T-helper 1 cell (primary cell): Measurements from ENCODE around the gene ADGRG7.
"Not testable (repeated sequence)": the region's sequence is repeated elsewhere in the genome, so short reads cannot be mapped to it uniquely, and the experiment has no call there.

Experiments used
- DNase-seq, 5 donors: peaks; one replicate each; pipeline ENCODE4 v3.0.0-alpha.2; 2012 to 2020
- total RNA-seq, 4 donors: gene quantifications; one replicate each; lab custom pipeline; 2026; lab: John Stamatoyannopoulos, UW

ADGRG7 gene, protein sequence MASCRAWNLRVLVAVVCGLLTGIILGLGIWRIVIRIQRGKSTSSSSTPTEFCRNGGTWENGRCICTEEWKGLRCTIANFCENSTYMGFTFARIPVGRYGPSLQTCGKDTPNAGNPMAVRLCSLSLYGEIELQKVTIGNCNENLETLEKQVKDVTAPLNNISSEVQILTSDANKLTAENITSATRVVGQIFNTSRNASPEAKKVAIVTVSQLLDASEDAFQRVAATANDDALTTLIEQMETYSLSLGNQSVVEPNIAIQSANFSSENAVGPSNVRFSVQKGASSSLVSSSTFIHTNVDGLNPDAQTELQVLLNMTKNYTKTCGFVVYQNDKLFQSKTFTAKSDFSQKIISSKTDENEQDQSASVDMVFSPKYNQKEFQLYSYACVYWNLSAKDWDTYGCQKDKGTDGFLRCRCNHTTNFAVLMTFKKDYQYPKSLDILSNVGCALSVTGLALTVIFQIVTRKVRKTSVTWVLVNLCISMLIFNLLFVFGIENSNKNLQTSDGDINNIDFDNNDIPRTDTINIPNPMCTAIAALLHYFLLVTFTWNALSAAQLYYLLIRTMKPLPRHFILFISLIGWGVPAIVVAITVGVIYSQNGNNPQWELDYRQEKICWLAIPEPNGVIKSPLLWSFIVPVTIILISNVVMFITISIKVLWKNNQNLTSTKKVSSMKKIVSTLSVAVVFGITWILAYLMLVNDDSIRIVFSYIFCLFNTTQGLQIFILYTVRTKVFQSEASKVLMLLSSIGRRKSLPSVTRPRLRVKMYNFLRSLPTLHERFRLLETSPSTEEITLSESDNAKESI
- total RNA-seq = 0 reads per million in 4 donors

DNA sequence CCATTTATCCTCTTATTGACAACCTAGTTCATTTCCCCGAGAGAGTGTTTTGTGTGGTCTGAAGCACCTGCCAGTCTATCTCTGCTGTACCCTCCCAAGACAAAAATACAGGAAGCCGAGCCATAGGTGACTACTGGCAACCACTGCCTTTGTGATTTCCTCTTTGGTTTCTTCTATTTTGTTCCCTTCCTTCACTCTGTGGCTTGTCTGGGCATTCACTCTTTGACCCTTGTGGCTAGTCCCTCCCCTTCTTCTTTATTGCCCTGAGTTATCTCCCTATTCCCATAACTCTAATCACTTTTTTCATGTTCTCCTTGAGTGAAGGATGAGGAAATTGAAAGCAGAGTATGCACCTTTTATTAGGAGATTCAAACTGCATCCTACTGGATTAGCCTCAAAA, at the start of gene ADGRG7:
Gene ADGRG7, plus strand, starts transcription at position 297 of the 400 bp plus-strand sequence. CDS start 256 bp downstream, outside the sequence.
- no peak for DNase-seq

DNA sequence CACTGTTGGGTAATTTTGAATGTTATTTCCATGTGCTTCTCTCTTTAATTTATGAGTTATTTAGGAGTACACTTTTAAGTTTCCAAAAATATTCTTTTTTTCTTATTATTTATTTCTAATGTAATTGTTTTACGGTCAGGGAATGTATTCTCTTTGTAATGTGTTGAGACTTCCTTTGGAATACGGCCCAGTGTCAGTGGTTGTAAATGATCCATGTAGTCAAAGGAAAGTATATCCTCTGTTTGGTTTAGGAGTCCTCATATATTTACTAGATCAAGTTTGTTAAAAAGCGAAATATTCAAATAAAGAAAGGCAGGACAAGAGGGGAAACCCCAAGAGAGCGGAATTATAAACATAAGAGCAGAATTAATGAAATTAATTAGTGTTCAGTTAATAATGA, 49.0 kb upstream of the ADGRG7 start:
- DNase-seq = no peak

DNA sequence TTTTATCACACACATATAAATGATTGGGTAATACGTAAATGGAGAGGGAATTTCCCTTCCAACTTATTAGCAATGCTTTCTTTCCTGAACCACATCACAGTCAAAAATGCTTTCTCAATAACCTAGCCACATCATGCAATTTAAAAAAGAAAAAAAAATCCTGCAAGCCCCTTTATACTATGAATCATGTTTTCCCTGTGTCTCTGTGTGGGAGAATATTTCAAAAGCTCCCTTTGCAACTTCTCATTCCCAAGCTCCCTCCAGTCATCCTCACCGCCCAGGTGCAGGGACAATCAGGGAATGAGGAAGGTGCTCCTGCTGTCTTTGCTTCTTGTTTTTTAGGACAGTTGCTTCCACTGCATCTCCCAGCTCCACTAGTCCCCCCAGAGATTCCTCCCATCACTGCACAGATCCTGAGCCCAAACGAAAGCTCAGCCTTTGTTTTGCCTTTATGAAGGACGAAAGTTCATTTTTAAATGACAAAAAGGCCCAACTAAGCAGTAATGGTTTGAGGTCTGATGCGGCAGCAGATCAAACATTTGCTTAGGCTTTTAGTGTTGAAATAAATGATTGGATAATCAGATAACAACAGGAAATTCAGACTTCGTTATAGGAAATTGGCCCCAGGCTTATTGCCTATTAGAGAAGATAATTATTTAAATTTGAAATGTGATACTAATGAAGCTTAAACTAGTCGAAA, 47.8 kb upstream of the ADGRG7 start:
- DNase-seq = no peak

DNA sequence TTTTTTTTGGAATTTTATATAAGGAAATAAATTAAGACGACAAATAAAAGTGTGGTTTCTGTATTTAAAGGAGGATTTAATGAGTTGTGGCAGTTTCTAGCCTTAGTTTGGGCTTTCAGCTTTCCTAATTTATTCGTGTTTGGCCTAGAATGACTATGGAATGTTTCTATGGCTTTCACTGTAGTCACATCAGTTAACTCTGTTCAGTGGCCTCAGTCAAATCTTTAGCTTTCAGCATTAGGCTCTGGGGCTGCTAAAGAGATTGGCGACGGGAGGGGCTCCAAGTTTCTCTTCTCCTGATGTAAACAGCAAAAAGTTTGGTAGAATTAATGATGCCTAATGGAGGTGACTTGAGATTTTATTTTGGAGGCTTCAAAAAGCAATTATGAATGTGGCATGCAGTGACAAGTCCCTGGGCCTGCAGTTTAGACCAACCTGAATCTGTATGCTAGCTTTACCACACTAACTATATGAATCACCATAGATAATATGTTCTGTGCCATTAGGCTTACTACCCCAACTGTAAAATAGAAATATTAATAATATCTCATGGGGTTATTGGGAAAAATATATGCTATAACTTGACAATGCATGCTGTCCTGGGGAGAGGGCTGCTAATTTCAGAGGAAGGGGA, 47.1 kb upstream of the ADGRG7 start:
- DNase-seq = no peak

DNA sequence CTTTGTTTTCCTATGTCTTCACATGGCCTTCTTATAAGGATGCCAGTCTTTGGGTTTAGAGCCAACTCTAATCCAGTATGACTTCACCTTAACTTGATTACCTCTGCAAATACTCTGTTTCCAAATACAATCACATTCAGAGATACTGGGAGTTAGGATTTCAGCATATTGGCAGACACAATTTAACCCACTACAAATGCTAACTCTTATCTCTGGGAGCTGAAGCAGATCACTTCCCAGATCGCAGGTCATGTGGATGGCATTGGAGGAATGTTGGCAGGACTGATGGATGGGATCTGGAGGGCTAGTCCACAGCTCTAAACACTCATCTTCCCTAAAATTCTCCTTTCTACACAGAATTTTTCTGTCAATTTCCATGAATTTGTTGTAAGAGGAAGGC, 46.2 kb upstream of the ADGRG7 start:
- no peak for DNase-seq

DNA sequence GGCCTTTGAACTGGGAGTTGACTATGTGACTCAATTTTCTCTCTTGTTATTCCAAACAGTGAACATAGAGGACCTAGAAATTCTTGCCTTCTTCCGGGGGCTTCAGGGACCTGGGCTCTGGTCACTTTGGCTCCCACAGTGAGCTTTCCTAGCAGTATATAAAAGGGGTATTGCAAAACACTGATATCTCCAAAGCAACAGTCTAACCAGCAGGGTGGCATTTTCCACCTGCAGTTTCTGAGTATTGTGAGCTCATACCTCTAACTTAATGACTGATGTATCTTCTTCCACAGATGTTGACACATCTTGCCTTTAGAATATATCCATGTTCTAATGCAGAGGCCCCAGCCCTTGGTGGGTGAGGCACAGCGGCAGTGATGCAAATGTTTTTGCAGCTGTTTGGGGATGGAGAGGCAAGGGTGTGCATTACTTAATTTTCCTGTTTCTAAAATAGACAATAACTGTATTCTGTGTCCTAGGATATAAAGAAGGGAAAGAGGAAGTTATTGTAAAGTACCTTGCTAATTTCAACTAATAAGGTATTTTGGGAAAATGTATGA, 45.7 kb upstream of the ADGRG7 start:
- DNase-seq = no peak

DNA sequence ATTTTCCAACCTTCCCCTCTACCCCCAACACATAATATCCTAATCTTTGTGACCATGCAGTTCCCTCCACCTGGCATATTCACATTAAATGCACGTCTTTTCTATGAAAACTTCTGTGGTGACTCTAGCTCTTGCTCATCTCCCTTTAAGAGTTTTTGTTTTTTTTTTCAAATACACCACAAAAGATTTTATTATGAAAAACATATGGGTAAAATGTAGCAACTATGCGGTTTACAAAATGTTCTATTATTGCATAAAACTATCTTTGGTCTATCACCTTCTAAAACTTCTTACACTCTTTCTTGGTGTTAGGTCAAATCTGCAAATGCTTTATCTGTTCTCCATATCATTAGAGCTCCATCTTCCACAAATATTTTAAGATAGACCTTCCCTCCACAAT, 38.6 kb upstream of the ADGRG7 start:
- DNase-seq = no peak

DNA sequence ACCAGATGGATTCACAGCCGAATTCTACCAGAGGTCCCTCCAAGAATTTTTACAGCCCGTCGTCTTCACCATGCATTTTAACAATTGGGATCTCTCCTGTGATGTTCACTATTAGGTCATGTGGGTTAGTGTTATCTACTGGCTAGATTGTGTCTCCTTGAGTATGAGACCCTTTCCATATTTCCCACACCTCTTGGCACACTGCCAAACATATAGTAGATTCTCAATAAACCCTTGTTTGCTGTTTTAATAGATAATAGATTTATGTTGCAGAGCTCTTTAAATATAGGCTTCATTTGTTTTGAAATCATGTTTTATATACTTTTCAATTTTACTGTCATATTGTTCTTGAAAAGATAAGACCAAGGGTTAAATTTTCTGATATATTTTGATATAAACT, 34.9 kb upstream of the ADGRG7 start:
- no peak for DNase-seq

DNA sequence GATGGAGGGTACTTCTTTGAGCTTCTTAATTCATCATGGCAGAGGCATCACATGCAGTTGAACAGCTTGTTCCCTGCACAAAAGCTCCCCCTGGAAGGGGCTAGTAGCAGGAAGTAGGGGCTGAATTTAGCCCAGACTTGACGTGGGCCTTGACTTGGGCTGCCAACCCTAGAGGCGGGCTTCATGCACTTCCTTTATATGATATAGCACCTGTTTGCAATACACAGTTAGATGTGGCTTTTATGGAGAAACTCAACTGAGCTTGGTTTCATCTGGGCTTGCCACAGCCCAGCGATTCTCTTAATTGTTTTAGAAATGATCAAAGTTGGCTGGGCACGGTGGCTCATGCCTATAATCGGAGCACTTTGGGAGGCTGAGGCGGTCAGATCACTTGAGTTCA, 33.7 kb upstream of the ADGRG7 start:
- DNase-seq = no peak

DNA sequence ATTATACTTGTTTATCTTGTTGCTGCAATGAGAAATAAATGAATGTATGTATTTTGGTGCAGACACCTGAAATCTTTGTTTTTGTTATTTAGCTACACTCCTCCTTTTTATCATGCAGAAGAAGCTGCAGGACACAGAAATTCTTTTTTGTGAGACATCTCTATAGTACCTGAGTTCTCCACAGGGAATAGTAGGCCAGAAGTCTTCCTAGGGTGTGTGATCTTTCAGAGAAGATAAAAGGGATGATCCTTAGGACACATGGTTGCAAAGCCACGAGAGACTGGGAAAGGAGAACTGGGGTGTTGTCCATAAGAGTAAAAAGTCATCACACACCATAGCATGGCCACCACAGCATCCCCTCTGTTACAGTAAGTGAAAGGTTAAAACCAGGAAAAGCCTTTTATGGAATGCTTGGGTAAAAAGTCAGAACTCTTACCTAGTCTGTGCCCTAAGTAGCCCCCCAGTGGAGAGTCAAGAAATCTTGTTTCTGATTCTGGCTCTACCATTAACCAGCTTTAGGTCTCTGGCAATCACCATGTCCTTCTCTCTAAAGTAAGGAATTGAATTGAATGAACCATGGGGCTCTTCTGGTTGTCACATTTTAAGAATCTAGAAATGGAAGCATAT, 31.9 kb upstream of the ADGRG7 start:
- no peak for DNase-seq

DNA sequence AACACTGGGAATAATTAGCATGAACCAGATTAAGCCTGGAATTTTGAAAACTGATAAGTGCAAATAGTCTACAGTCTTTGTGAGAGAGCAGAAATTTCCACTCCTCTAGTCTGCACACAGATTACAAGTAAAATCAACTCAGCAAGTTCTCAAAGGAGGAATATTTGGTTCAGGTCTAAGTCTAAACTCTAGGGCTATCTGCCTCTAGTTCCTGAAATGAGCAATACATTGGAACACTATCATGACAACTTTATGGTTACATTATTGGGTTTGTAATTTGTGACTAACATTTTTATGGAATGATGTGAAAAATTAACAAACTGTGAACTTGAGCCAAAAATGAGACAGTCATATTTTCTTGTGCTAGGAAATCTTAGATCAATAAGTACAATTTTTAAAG, 30.8 kb upstream of the ADGRG7 start:
- no peak for DNase-seq

DNA sequence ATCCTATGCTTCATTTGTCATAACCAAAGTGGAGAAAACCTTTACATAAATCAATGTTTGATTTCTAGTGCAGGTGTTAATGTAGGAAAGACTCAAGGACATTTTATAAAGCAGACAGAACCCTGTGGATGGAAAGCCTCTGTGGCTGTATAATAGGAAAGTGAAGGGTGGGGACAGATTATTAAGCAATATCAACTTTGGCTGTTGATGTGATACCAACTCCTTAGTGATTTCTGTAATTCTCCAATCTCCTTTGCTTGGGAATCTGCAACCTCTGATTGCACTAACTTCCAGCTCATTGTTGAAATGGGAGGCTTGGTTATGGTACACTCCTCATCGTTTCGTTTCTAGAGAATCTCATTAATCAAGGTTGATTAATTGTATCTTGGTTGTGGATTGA, 29.3 kb upstream of the ADGRG7 start:
- no peak for DNase-seq

DNA sequence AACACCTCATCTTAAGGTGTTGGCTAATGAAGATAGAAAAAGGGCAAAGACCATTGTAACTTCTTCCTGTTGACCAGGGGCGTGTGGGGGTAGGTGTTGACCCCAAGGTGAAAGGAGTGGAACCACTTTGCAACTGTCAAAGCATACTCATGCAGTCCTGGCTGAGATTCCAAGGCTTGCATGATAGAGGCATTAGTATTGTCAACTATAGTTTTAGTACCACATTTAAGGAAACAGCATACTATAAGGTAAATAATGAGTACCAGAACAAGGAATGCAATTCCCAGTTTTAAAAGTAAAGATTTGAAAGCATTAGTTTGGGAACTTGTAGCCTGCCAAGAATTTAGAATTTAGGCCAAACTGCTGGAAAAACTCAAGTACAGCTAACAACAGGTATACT, 27.8 kb upstream of the ADGRG7 start:
- DNase-seq = no peak

DNA sequence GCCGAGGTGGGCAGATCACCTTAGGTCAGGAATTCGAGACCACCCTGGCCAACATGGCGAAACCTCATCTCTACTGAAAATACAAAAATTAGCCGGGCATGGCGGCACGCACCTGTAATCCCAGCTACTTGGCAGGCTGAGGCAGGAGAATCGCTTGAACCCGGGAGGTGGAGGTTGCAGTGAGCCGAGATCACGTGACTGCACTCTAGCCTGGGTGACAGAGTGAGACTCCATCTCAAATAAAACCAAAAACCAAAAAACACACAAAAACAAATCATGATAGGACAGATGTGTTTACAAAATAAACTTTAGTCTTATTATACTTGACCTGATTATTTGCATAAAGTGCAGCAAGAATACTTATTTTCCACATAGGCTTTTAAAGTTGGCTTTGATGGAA, 27.2 kb upstream of the ADGRG7 start:
- not testable (repeated sequence) for DNase-seq

DNA sequence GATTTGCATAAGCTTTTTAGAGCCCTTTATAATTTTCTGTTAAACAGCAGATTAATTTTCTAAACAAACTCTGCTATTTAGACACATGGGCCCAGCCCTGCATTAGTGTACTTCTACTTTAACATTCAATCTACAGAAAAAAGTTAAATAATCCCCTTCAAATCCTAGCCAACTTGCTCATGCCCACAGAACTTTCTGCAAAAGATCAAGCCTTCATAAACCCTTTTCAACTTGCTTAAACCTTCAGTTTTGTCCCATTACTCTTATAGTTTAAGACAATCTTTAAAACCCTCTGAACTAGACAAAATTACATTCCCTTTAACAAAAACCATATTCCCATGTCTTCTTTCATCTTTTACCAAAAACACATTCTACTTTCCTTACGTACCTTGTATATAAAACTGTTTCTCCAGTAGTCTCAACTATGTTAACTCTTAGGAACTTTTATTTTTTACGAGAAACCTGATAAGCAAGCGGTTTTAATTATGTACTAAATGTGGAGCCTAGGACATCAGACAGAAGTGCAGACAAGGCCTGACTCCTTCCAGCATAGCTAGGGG, 25.2 kb upstream of the ADGRG7 start:
- DNase-seq = no peak

DNA sequence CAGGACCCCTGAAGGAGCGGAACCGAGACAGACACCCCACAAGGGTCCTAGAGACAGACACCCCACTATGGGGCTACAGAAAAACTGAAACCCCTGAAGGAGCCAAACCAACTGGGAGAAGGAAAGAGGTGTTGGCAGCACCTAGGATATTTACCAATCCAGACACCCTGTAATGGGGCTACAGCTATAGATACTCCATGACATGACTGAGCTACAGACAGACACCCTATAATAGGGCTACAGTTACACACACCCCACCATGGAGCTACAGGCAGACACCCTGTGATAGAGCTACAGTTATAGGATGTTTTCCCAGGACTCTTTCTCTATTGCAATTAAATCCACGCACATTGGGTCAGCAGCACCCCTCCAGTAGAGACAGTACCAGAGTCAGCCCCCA, 22.6 kb upstream of the ADGRG7 start:
- DNase-seq = no peak

DNA sequence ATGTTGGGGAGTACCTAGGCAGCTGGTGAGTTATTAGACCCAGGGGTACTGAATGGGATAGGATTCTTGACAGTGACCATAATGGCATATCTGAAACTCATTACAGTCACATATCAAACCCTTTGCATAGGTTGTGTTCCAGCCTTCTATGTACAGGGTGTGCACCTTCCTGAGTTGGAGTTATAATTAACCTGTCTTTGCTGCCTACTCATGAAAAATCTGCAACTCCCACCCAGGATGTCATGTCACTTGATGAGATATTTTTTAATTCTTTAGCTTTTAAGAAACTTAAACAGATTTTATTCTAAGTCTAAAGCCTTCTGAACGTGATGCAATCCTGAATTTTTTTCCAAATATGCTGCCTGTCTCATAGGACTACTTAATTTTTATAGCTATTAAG, 21.1 kb upstream of the ADGRG7 start:
- DNase-seq = no peak

DNA sequence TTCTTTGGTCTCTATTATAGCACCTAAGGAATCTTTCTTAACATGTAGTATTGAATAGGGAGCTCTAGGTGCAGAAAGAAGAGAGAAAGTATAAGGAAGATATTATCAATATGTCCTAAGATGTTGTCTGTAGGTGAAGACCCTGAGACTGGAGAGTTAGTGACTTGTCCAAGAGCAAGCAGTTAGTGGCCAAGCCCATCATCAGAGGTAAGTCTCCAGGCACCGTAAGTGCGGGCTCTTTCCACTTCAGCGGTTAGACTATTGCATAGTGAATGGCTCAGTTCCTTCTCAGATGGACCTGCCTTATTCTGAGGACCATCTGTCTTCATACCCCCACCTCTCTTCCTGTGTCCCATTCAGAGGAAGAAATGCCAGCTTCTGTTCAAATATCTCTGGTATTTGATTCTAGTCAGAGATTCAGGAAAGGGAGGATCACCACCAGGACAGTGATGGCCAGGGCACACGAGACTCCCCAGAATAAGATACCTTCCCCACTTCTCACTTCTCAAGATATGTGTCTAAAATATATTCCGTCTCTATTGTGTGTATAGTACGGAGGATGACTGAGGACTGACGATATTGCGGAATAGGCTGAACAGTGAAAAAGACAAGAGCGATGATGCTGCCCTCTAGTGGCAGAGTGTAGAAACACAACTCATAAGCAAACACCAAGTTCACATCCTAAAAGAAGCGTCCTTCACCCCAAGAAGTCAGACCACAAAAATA, 19.1 kb upstream of the ADGRG7 start:
- DNase-seq = peak in 4 of 5 donors; percentile 30 to 66 (median 46)

DNA sequence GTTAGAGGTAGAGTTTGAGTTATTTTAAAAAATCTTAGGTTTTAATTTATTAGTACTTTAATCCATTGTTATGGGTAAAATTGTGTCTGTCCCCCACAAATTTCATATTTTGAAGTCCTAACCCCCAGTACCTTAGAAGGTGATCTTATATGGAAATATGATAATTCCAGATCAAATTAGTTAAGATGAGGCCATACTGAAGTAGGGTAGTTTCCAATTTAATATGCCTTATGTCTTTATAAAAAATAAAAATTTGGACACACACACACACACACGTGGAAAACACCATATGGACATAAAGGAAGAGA, 18.6 kb upstream of the ADGRG7 start:
- no peak for DNase-seq

DNA sequence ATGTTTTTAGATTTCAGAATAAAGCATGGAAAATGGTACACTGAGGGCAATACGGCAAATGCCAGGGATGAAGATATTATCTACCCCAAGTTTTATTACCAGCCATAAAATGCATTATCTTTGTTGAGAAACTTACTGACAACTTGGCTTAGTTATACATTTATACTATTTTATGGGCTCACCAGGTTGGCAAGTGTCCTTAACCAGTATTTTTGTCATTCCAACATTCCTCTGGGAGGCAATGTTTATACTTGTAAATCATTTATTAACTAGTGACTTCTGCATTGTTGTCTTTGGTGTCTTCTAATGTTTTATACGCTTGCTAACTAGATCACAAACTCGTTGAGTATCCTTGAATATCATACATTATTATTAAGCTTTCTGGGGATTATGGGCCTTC, 18.0 kb upstream of the ADGRG7 start:
- DNase-seq = no peak
